GM18868 (cell line): ENCODE results near the gene MND1.

ENCODE experiments used
- ATAC-seq: cut with Tn5 transposase; IDR thresholded peaks from one replicate; pipeline ENCODE4 v1.9.1; 2021; ENCODE audit warnings: mild to moderate bottlenecking, moderate library complexity; ENCODE audit not compliant: unreplicated experiment

Gene MND1

GRCh38 chr4:153344131-153345011 lies at the start of gene MND1:
Gene MND1 (plus strand): TSS chr4:153344688. CDS start chr4:153344738, 50 bp downstream.
- ATAC-seq, result peak; percentile 74

- ATAC-seq, result no peak
Measured at GRCh38 chr4:153295131-153295755, 49.2 kb upstream of the MND1 start.

- no peak for ATAC-seq
Measured at GRCh38 chr4:153296040-153296823, 48.3 kb upstream of the MND1 start.

- ATAC-seq, result no peak
Measured at GRCh38 chr4:153297116-153297515, 47.4 kb upstream of the MND1 start.

- ATAC-seq, result no peak
Measured at GRCh38 chr4:153310793-153311192, 33.7 kb upstream of the MND1 start.

GRCh38 chr4:153314915-153315314 lies 29.6 kb upstream of the MND1 start:
- ATAC-seq, result no peak

GRCh38 chr4:153318696-153319320 lies 25.7 kb upstream of the MND1 start:
- peak; percentile 86 for ATAC-seq

GRCh38 chr4:153322791-153323190 lies 21.7 kb upstream of the MND1 start:
- no peak for ATAC-seq

- no peak for ATAC-seq
Measured at GRCh38 chr4:153324046-153324445, 20.4 kb upstream of the MND1 start.

GRCh38 chr4:153325558-153325957 lies 18.9 kb upstream of the MND1 start:
- ATAC-seq, result no peak

- ATAC-seq, result no peak
Measured at GRCh38 chr4:153326513-153326912, 18.0 kb upstream of the MND1 start.

GRCh38 chr4:153327247-153327646 lies 17.2 kb upstream of the MND1 start:
- ATAC-seq, result peak; percentile 67

GRCh38 chr4:153332936-153333335 lies 11.6 kb upstream of the MND1 start:
- no peak for ATAC-seq

GRCh38 chr4:153333874-153334273 lies 10.6 kb upstream of the MND1 start:
- ATAC-seq, result no peak

- no peak for ATAC-seq
Measured at GRCh38 chr4:153335665-153336064, 8.8 kb upstream of the MND1 start.

GRCh38 chr4:153337686-153338085 lies 6.8 kb upstream of the MND1 start:
- no peak for ATAC-seq

- peak; percentile 32 for ATAC-seq
Measured at GRCh38 chr4:153341575-153342090, 2.9 kb upstream of the MND1 start.

GRCh38 chr4:153342751-153343552 lies 1.5 kb upstream of the MND1 start:
- no peak for ATAC-seq

- peak; percentile 21 for ATAC-seq
Measured at GRCh38 chr4:153345012-153345981, 809 bp downstream of the MND1 start.
